Neutrophil (primary cell): Measurements from ENCODE around the gene EMC8.

ENCODE experiments used
- H3K27ac ChIP-seq: fragments of 200-600 bp; sonication (generic); 2 replicates; pipeline ENCODE4 v1.5.1; 2016; ENCODE audit warnings: mild to moderate bottlenecking, moderate library complexity
- H3K27me3 ChIP-seq: fragments of 200-600 bp; sonication (generic); 2 replicates; pipeline ENCODE4 v1.6.0; 2016; ENCODE audit warnings: mild to moderate bottlenecking
- H3K36me3 ChIP-seq: fragments of 200-600 bp; sonication (generic); 2 replicates; pipeline ENCODE4 v1.5.1; 2017
- H3K4me1 ChIP-seq, 2 experiments: fragments of 200-600 bp in 1 of 2; sonication (generic) in 1 of 2; 1 replicate in 1 of 2; 2 replicates in 1 of 2; pipeline versions ENCODE4 v1.5.1 to v1.6.1; 2013 to 2016; ENCODE audit warnings: low read depth in 1 of 2, low read length in 1 of 2, mild to moderate bottlenecking in 1 of 2, moderate library complexity in 1 of 2; ENCODE audit not compliant: control insufficient read depth in 1 of 2, insufficient read depth in 1 of 2
- H3K4me3 ChIP-seq, 2 experiments: fragments of 200-600 bp in 1 of 2; sonication (generic) in 1 of 2; 1 replicate in 1 of 2; 2 replicates in 1 of 2; pipeline ENCODE4 v1.5.1; 2013 to 2016; ENCODE audit warnings: low read depth in 1 of 2, low read length in 1 of 2, mild to moderate bottlenecking in 1 of 2, moderate library complexity in 1 of 2
- H3K9me3 ChIP-seq: fragments of 200-600 bp; sonication (generic); 2 replicates; pipeline ENCODE4 v1.5.1; 2016
- CTCF ChIP-seq: fragments of 200-600 bp; sonication (generic); IDR thresholded peaks from 2 replicates; pipeline ENCODE4 v1.5.1; 2016; ENCODE audit warnings: antibody characterized with exemption

The EMC8 gene

GRCh38 chr16:85845266-85845665, 45.9 kb upstream of the EMC8 start:
- Histone ChIP-seq H3K27ac (no peak overlapping the region), H3K9me3 (no peaks in the 10 kb centered on the region), H3K36me3 (no peaks in the 10 kb centered on the region), H3K4me1 (no peaks in the 10 kb centered on the region), H3K4me3 (no peak overlapping the region), H3K27me3 (peaks cover 61% of the 10 kb centered on the region)
- no peak for TF ChIP-seq CTCF

- H3K36me3 ChIP-seq, result no peaks in the 10 kb centered on the region
- no peaks in the 10 kb centered on the region for H3K9me3 ChIP-seq
- H3K4me1 ChIP-seq, result no peaks in the 10 kb centered on the region
- H3K4me3 ChIP-seq, result no peak overlapping the region
- H3K27ac ChIP-seq, result no peak overlapping the region
- H3K27me3 ChIP-seq, result peaks cover 57% of the 10 kb centered on the region
- no peak for TF ChIP-seq CTCF
These were observed 45.4 kb upstream of the EMC8 start for GRCh38 chr16:85844786-85845185.

GRCh38 chr16:85844169-85844481, 44.8 kb upstream of the EMC8 start:
- TF ChIP-seq CTCF, result no peak
- Histone ChIP-seq H3K27ac (no peak overlapping the region), H3K4me3 (no peak overlapping the region), H3K36me3 (no peaks in the 10 kb centered on the region), H3K9me3 (no peaks in the 10 kb centered on the region), H3K27me3 (peaks cover 56% of the 10 kb centered on the region), H3K4me1 (no peaks in the 10 kb centered on the region)

GRCh38 chr16:85843471-85844168, 44.3 kb upstream of the EMC8 start:
- H3K27me3 ChIP-seq, result peaks cover 57% of the 10 kb centered on the region
- H3K4me1 ChIP-seq, result no peaks in the 10 kb centered on the region
- no peak overlapping the region for H3K27ac ChIP-seq

GRCh38 chr16:85842848-85843247, 43.5 kb upstream of the EMC8 start:
- TF ChIP-seq CTCF, result no peak
- Histone ChIP-seq H3K27ac (no peak overlapping the region), H3K27me3 (peaks cover 57% of the 10 kb centered on the region), H3K36me3 (no peaks in the 10 kb centered on the region), H3K9me3 (no peaks in the 10 kb centered on the region), H3K4me1 (no peaks in the 10 kb centered on the region), H3K4me3 (no peak overlapping the region)

More at GRCh38 chr16:85843471-85844168, 44.3 kb upstream of the EMC8 start:
- Histone ChIP-seq H3K4me3 (no peak overlapping the region), H3K9me3 (no peaks in the 10 kb centered on the region), H3K36me3 (no peaks in the 10 kb centered on the region)
- TF ChIP-seq CTCF, result no peak
